ENCODE results near the gene DDX25.

DDX25 gene

GRCh38 chr11:125935618-125936199, 31.4 kb downstream of the DDX25 start:
- DNase-seq (ENCODE audit: low read depth in 2 of 2), result no peak

DNA sequence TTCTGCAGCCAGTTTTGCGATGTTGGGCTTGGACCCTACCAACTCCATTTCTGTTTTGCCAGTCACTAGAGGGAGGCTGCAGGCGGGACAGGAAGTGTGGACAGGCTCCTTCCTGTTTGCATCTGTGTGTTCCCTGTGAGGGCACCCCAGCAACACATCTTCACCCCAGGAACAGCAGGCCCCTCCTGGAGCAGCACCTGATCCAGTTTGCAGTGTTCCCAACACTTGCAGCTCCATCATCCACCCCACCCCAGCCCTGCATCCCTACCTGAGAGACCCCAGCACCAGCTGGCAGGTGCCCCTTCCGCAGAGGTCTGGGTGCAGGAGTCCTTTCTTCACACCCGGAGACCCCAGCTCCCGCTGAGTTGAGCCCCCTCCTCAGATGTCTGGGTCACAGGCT, 34.1 kb downstream of the DDX25 start:
- no peak for DNase-seq (ENCODE audit: low read depth in 2 of 2)

GRCh38 chr11:125939081-125939521, 34.8 kb downstream of the DDX25 start:
- DNase-seq (ENCODE audit: low read depth in 2 of 2), result no peak

GRCh38 chr11:125940145-125940544, 35.8 kb downstream of the DDX25 start:
- no peak for DNase-seq (ENCODE audit: low read depth in 2 of 2)

- DNase-seq (ENCODE audit: low read depth in 2 of 2), result no peak
Observed at GRCh38 chr11:125941267-125941618, 36.9 kb downstream of the DDX25 start.

DNA sequence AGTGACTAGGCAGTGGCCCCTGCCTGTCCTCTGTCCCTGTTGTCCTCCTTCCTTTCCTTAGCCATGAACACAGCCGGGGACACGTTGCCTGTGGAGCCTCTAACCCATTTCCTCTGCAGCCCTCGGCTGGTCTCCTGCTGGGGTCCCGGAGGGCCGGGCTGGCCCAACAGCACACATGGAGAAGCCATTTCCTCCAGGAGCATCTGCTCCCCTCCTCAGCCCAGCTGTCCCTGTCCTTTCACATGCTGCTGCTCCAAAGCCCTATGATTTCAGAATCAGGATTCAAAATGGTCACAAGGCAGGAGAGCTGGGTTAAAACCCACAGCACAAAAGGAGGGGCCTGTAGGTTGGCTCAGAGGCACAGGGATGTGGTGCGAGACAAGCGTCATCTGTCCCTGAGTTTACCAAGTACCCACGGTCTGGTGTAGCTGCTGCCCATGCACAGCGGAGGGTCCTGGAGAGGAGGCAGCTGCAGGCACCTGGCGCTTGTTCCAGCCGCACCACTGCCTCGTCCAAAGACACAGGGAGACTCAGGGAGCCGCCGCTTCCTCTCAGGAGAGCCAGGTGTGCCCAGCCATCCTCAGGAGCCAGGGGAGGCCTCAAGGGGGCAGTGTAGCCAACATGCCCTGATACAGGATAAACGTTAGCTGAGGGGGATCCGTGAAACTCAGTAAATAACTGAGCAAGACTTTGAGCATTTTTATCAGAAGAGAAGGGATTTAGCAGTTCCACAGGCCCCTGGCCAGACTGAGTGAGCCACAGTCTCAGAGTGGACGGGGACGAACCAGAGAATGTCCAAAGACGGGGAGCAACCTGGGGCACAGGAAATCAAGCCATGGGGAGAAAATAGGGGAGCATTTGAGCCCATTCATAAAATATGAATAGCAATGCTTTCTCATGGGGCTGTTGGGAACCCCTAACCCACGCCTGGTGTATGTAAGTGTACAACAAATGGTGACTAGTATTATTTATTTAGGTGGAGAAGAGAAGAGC, 37.6 kb downstream of the DDX25 start:
- peak; percentile 8 to 12 for DNase-seq (ENCODE audit: low read depth in 2 of 2)

DNA sequence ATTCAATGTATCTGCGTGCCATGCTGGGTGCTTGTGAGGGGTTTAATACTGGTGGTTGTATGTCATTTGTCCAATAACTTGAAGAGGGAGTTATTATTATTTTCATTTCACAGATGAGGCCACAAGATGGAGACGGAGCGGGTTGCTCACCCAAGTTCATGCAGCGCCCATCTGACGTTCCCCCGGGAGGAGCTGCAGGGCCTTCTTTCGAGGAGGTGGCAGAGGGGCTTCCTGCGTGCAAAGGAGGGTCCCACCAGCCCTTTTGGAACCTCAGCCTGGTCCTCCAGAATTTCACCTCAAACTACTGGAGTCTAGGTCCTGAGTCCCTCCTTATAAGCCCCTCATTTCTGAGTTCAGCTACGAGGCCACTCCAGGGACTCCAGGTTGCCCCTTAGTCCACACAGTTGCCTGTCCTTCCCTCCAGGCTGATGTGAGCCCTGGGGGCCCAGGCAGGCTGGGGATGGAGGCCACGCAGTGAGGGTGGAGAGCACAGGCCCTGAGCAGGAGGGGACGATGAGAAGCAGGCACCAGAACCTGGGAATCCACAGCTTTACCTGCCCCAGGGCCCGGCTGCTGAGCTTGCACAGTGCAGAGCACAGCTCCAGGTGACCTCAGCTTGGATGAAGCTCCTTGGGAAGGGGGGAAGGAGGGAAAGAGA, 38.6 kb downstream of the DDX25 start:
- no peak for DNase-seq (ENCODE audit: low read depth in 2 of 2)

- DNase-seq (ENCODE audit: low read depth in 2 of 2), result no peak
Observed at GRCh38 chr11:125943661-125944349, 39.5 kb downstream of the DDX25 start.

- no peak for DNase-seq (ENCODE audit: low read depth in 2 of 2)
Observed at GRCh38 chr11:125944350-125945010, 40.2 kb downstream of the DDX25 start.

GRCh38 chr11:125945011-125945796, 40.9 kb downstream of the DDX25 start:
- no peak for DNase-seq (ENCODE audit: low read depth in 2 of 2)

GRCh38 chr11:125945797-125946520, 41.7 kb downstream of the DDX25 start, which contains the start of gene VSIG10L2:
TSS of gene VSIG10L2 (plus strand) at chr11:125946044. CDS start at chr11:125946056, 12 bp downstream.
- DNase-seq (ENCODE audit: low read depth in 2 of 2), result no peak

GRCh38 chr11:125946712-125947418, 42.6 kb downstream of the DDX25 start:
- no peak for DNase-seq (ENCODE audit: low read depth in 2 of 2)

GRCh38 chr11:125947419-125948277, 43.3 kb downstream of the DDX25 start:
- DNase-seq (ENCODE audit: low read depth in 2 of 2), result no peak

DNA sequence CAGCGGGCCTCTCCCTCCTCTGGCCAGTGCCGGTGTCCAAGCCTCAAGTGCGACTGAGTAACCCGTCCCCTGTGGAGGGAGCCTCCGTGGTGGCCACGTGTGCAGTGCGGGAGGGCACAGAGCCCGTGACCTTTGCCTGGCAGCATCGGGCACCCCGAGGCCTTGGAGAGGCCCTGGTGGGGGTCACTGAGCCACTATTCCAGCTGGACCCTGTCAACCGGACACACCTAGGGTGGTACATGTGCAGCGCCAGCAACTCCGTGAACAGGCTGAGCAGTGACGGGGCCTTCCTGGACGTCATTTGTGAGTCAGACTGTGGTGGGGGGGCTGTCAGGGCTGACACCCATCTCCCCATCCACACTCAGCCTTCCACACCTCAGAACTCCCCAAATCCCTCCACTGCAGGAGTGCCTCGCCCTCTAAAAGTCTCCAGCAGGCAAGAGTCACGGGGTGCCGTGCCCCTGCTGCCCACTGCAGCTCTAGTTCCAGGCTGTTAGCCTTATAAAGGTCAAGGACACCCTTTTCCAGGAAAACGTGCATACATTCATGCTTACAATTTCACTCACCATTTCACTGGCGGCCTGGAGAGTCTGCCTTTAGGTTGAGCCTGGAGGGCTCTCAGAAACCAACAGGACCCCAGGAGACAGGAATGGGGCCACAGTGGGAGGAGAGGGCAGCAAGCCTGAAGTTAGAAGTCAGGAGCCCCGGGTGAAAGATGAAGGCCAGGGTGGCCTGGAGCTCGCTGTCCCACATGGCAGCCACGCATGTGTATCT, 44.2 kb downstream of the DDX25 start:
- no peak for DNase-seq (ENCODE audit: low read depth in 2 of 2)

- no peak for DNase-seq (ENCODE audit: low read depth in 2 of 2)
Observed at GRCh38 chr11:125949271-125950177, 45.2 kb downstream of the DDX25 start.

DNA sequence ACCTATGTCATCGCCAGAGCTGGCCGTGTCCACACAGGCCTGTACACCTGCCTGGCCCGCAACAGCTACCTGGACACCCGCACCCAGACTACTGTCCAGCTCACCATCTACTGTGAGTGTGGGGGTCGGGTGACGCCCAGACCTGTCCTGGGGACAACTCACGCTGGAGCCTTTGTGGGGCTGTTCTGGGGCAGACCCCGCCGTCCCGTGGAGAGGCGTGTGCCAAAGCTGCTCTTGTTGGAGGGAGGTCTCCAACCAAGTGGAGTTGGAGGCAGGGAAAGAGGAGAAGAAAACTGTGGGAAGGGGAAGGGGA, 45.8 kb downstream of the DDX25 start:
- DNase-seq (ENCODE audit: low read depth in 2 of 2), result no peak

All from stimulated activated CD8-positive, alpha-beta memory T cell treated with anti-CD3 and anti-CD28 coated beads, Interleukin-2, amount 100 ng/mL, for 1 hour (primary cell).